IPS DF 6.9 (cell line): ENCODE measurements around the gene IQCK.

Experiments
- DNase-seq: peaks from one replicate; pipeline ENCODE4 v3.0.0-alpha.2; 2013; ENCODE audit warnings: low read depth, low spot score
- H3K27ac ChIP-seq: one replicate; pipeline ENCODE4 v1.5.1; 2013; ENCODE audit warnings: low read length, control low read depth
- H3K27me3 ChIP-seq: 2 replicates; pipeline ENCODE4 v1.6.1; 2013; ENCODE audit warnings: mild to moderate bottlenecking, low read length; ENCODE audit not compliant: control insufficient read depth, insufficient read depth
- H3K36me3 ChIP-seq: 2 replicates; pipeline ENCODE4 v1.6.1; 2013; ENCODE audit warnings: low read length; ENCODE audit not compliant: control insufficient read depth, insufficient read depth
- H3K4me1 ChIP-seq: 2 replicates; pipeline ENCODE4 v1.6.1; 2013; ENCODE audit warnings: low read length; ENCODE audit not compliant: control insufficient read depth, insufficient read depth
- H3K4me3 ChIP-seq: 2 replicates; pipeline ENCODE4 v1.5.1; 2013; ENCODE audit warnings: mild to moderate bottlenecking, low read length
- H3K9me3 ChIP-seq: 2 replicates; pipeline ENCODE4 v1.6.1; 2013; ENCODE audit warnings: low read length, inconsistent platforms; ENCODE audit not compliant: control insufficient read depth, insufficient read depth
- WGBS: extraction: QIAGEN DNeasy Blood & Tissue Kit; methylation state at CpG from one replicate; pipeline ENCODE4 v1.1.7; 2013; ENCODE audit warnings: mixed read lengths, missing lambda C conversion rate; ENCODE audit not compliant: insufficient read length, insufficient coverage; 5-methylcytosine and 5-hydroxymethylcytosine counted together

The IQCK gene

GRCh38 chr16:19835968-19836421, 117.9 kb downstream of the IQCK start:
- Histone ChIP-seq H3K36me3 (no peaks in the 10 kb centered on the region), H3K27me3 (no peaks in the 10 kb centered on the region), H3K27ac (no peak overlapping the region), H3K9me3 (no peaks in the 10 kb centered on the region), H3K4me1 (no peaks in the 10 kb centered on the region), H3K4me3 (no peak overlapping the region)
- DNase-seq, result no peak

GRCh38 chr16:19837331-19837980, 119.4 kb downstream of the IQCK start:
- H3K4me1 ChIP-seq, result no peaks in the 10 kb centered on the region
- no peak overlapping the region for H3K4me3 ChIP-seq
- WGBS, result no CpG with 5 or more reads among the region's 6 CpGs
- H3K27me3 ChIP-seq, result no peaks in the 10 kb centered on the region
- no peak for DNase-seq
- no peak overlapping the region for H3K27ac ChIP-seq
- no peaks in the 10 kb centered on the region for H3K9me3 ChIP-seq
- no peaks in the 10 kb centered on the region for H3K36me3 ChIP-seq

- H3K27me3 ChIP-seq, result no peaks in the 10 kb centered on the region
- H3K27ac ChIP-seq, result no peak overlapping the region
These were observed 120.1 kb downstream of the IQCK start for GRCh38 chr16:19837984-19838707.

GRCh38 chr16:19840524-19841110, 122.5 kb downstream of the IQCK start:
- Histone ChIP-seq H3K4me3 (no peak overlapping the region), H3K36me3 (no peaks in the 10 kb centered on the region), H3K27me3 (no peaks in the 10 kb centered on the region), H3K9me3 (no peaks in the 10 kb centered on the region), H3K4me1 (no peaks in the 10 kb centered on the region), H3K27ac (no peak overlapping the region)
- no peak for DNase-seq
- no CpG with 5 or more reads among the region's 3 CpGs for WGBS

More at GRCh38 chr16:19837984-19838707, 120.1 kb downstream of the IQCK start:
- whole genome bisulfite sequencing, result 100% methylated on average over 2 of the region's 13 CpGs
- Histone ChIP-seq H3K4me3 (no peak overlapping the region), H3K4me1 (no peaks in the 10 kb centered on the region), H3K9me3 (no peaks in the 10 kb centered on the region), H3K36me3 (no peaks in the 10 kb centered on the region)
- no peak for DNase-seq

GRCh38 chr16:19841184-19841583, 123.1 kb downstream of the IQCK start:
- Histone ChIP-seq H3K27me3 (no peaks in the 10 kb centered on the region), H3K4me3 (no peak overlapping the region), H3K36me3 (no peaks in the 10 kb centered on the region), H3K9me3 (no peaks in the 10 kb centered on the region), H3K27ac (no peak overlapping the region), H3K4me1 (no peaks in the 10 kb centered on the region)
- WGBS, result no CpG with 5 or more reads among the region's 3 CpGs
- DNase-seq, result no peak

- no peaks in the 10 kb centered on the region for H3K27me3 ChIP-seq
- H3K9me3 ChIP-seq, result no peaks in the 10 kb centered on the region
- no peak overlapping the region for H3K4me3 ChIP-seq
- no peak for DNase-seq
- H3K27ac ChIP-seq, result no peak overlapping the region
- WGBS, result 100% methylated on average over 1 of the region's 6 CpGs
- H3K36me3 ChIP-seq, result no peaks in the 10 kb centered on the region
- H3K4me1 ChIP-seq, result no peaks in the 10 kb centered on the region
These were observed 124.5 kb downstream of the IQCK start for GRCh38 chr16:19842426-19843157.

- no peak overlapping the region for H3K27ac ChIP-seq
- WGBS, result no CpG with 5 or more reads among the region's 1 CpG
- no peaks in the 10 kb centered on the region for H3K9me3 ChIP-seq
- no peaks in the 10 kb centered on the region for H3K36me3 ChIP-seq
- no peaks in the 10 kb centered on the region for H3K27me3 ChIP-seq
- no peaks in the 10 kb centered on the region for H3K4me1 ChIP-seq
- H3K4me3 ChIP-seq, result no peak overlapping the region
- no peak for DNase-seq
These were observed 125.3 kb downstream of the IQCK start for GRCh38 chr16:19843371-19843770.

- Histone ChIP-seq H3K9me3 (no peaks in the 10 kb centered on the region), H3K27ac (no peak overlapping the region), H3K4me3 (no peak overlapping the region), H3K27me3 (no peaks in the 10 kb centered on the region), H3K36me3 (no peaks in the 10 kb centered on the region), H3K4me1 (no peaks in the 10 kb centered on the region)
- WGBS, result no CpG with 5 or more reads among the region's 11 CpGs
- DNase-seq, result no peak
These were observed 127.0 kb downstream of the IQCK start for GRCh38 chr16:19844945-19845641.

- Histone ChIP-seq H3K27me3 (no peaks in the 10 kb centered on the region), H3K4me3 (no peak overlapping the region), H3K4me1 (no peaks in the 10 kb centered on the region), H3K36me3 (no peaks in the 10 kb centered on the region), H3K27ac (no peak overlapping the region), H3K9me3 (no peaks in the 10 kb centered on the region)
- no CpG with 5 or more reads among the region's 5 CpGs for WGBS
- DNase-seq, result no peak
These were observed 128.4 kb downstream of the IQCK start for GRCh38 chr16:19846436-19846835.

GRCh38 chr16:19848756-19849155, 130.7 kb downstream of the IQCK start:
- WGBS, result no CpG with 5 or more reads among the region's 3 CpGs
- Histone ChIP-seq H3K27me3 (no peaks in the 10 kb centered on the region), H3K27ac (no peak overlapping the region), H3K4me1 (peaks cover 4% of the 10 kb centered on the region), H3K36me3 (no peaks in the 10 kb centered on the region), H3K9me3 (no peaks in the 10 kb centered on the region), H3K4me3 (no peak overlapping the region)
- DNase-seq, result no peak
